ENCODE measurements around the gene IPPK.

- TF ChIP-seq CTCF (IDR thresholded peaks at IDR 0.05) (no peak), POLR2A (IDR thresholded peaks at IDR 0.05) (no peak)
Measured at GRCh38 chr9:92659601-92660000, 10.3 kb downstream of the IPPK start.
